Thyroid gland (tissue), 4 donors: Measurements from ENCODE around the gene FBXO30. TPM values are rescaled to one million over a fixed set of nuclear protein-coding genes. Genes with fewer than 3 reads are reported as not detected.

Source experiments
- DNase-seq, 2 donors: peaks; one replicate each; pipeline ENCODE4 v3.0.0-alpha.2; 2019
- H3K27ac ChIP-seq, 3 donors: fragments of 200-600 bp; sonication (generic); 1 replicate in 2 of 3; 2 replicates in 1 of 3; pipeline ENCODE4 v1.5.1; 2016 to 2019; ENCODE audit warnings: mild to moderate bottlenecking in 1 of 3, moderate library complexity in 1 of 3
- H3K27me3 ChIP-seq: fragments of 200-600 bp; sonication (generic); one replicate; pipeline ENCODE4 v1.5.1; 2019
- H3K36me3 ChIP-seq, 2 donors: fragments of 200-600 bp; sonication (generic); one replicate each; pipeline ENCODE4 v1.5.1; 2016 to 2019
- H3K4me1 ChIP-seq, 2 donors: fragments of 200-600 bp; sonication (generic); one replicate each; pipeline ENCODE4 v1.5.1; 2017 to 2019
- H3K4me3 ChIP-seq, 3 donors: fragments of 200-600 bp; sonication (generic); replicated peaks in 1 of 3; 1 replicate in 2 of 3; 2 replicates in 1 of 3; pipeline ENCODE4 v1.5.1; 2016; ENCODE audit warnings: mild to moderate bottlenecking in 1 of 3
- H3K9me3 ChIP-seq: fragments of 200-600 bp; sonication (generic); one replicate; pipeline ENCODE4 v1.5.1; 2017
- CTCF ChIP-seq, 6 experiments: fragments of 200-600 bp in 3 of 6; fragments of 450-650 bp in 3 of 6; sonication (generic) in 3 of 6; IDR thresholded peaks; one replicate each; pipeline ENCODE4 v1.5.1; 2016 to 2019; ENCODE audit warnings: antibody characterized with exemption in 6 of 6, mild to moderate bottlenecking in 2 of 6, inconsistent platforms in 1 of 6, moderate library complexity in 1 of 6
- POLR2A ChIP-seq, 2 donors: fragments of 450-650 bp; IDR thresholded peaks; one replicate each; pipeline ENCODE4 v1.6.1; 2017; ENCODE audit warnings: antibody characterized with exemption in 2 of 2, mild to moderate bottlenecking in 2 of 2, moderate library complexity in 1 of 2
- WGBS, 2 donors: methylation state at CpG; one replicate each; pipeline ENCODE4 v1.1.5; 2017; 5-methylcytosine and 5-hydroxymethylcytosine counted together
- intact Hi-C: fragments of 100-400 bp; cut with DNase I; formaldehyde crosslinking; loops from one replicate; pipeline ENCODE4 v1.15.1; 2023
- total RNA-seq, 4 donors: library from RNA; depleted of rRNA; stranded (reverse); fragments of >200 nt; gene quantifications; one replicate each; pipeline ENCODE4 v1.2.3, GENCODE V29; 2016

The FBXO30 gene
- 10 to 100 TPM; 18.8 to 33.3 (median 20.8) TPM for total RNA-seq

GRCh38 chr6:145814501-145815308 lies at the start of gene FBXO30:
TSS of gene FBXO30 (minus strand) at chr6:145814795. CDS start at chr6:145806405, 8,390 bp downstream.
- H3K27ac ChIP-seq: peak within 1 kb of the TSS; percentile 85 to 91 (median 90)
- no peaks in the 10 kb centered on the region for H3K9me3 ChIP-seq
- intact Hi-C loops: loop anchor here (5.0 kb wide), 1 partner anchor 77 kb away; the partner anchor contains the start of gene EPM2A
- H3K4me3 ChIP-seq: peak within 1 kb of the TSS; percentile 35 to 72 (median 56)
- TF ChIP-seq CTCF (IDR thresholded peaks at IDR 0.05) (peak in 4 of 6 experiments; percentile 3 to 48 (median 28)), POLR2A (IDR thresholded peaks at IDR 0.05) (peak; percentile 81 to 97)
- peaks cover 21 to 34% of the 10 kb centered on the region in 2 donors for H3K4me1 ChIP-seq
- 0% methylated on average over 7 to 18 of the region's 88 CpGs for WGBS, 2 donors
- H3K36me3 ChIP-seq: no peaks in the 10 kb centered on the region
- no peaks in the 10 kb centered on the region for H3K27me3 ChIP-seq
- DNase-seq: peak; percentile 86 to 88

- 92 to 97% methylated on average over 2 of the region's 2 CpGs for WGBS, 2 donors
- H3K27ac ChIP-seq: no peak overlapping the region
Measured at GRCh38 chr6:145863988-145864616, 49.5 kb upstream of the FBXO30 start.

GRCh38 chr6:145863366-145863765 lies 48.8 kb upstream of the FBXO30 start:
- TF ChIP-seq CTCF (IDR thresholded peaks at IDR 0.05) (no peak), POLR2A (IDR thresholded peaks at IDR 0.05) (no peak)
- no peaks in the 10 kb centered on the region for H3K36me3 ChIP-seq
- H3K4me3 ChIP-seq: no peak overlapping the region
- H3K27ac ChIP-seq: no peak overlapping the region
- no peaks in the 10 kb centered on the region for H3K4me1 ChIP-seq
- H3K27me3 ChIP-seq: no peaks in the 10 kb centered on the region
- intact Hi-C loops: no loop called here
- no peaks in the 10 kb centered on the region for H3K9me3 ChIP-seq
- no peak for DNase-seq
- 82 to 83% methylated on average over 1 of the region's 1 CpG for WGBS, 2 donors

More at GRCh38 chr6:145863988-145864616, 49.5 kb upstream of the FBXO30 start:
- no peaks in the 10 kb centered on the region for H3K9me3 ChIP-seq
- H3K4me3 ChIP-seq: no peak overlapping the region
- no peaks in the 10 kb centered on the region for H3K36me3 ChIP-seq
- intact Hi-C loops: no loop called here
- no peaks in the 10 kb centered on the region for H3K27me3 ChIP-seq
- no peak for DNase-seq
- no peaks in the 10 kb centered on the region for H3K4me1 ChIP-seq
- TF ChIP-seq CTCF (IDR thresholded peaks at IDR 0.05): no peak

- no peak for DNase-seq
- no peak overlapping the region for H3K4me3 ChIP-seq
- no peaks in the 10 kb centered on the region for H3K9me3 ChIP-seq
- no peaks in the 10 kb centered on the region for H3K27me3 ChIP-seq
- H3K27ac ChIP-seq: no peak overlapping the region
- no peaks in the 10 kb centered on the region for H3K36me3 ChIP-seq
- no peaks in the 10 kb centered on the region for H3K4me1 ChIP-seq
- 94 to 98% methylated on average over 1 of the region's 1 CpG for WGBS, 2 donors
- TF ChIP-seq CTCF (IDR thresholded peaks at IDR 0.05) (no peak), POLR2A (IDR thresholded peaks at IDR 0.05) (no peak)
- intact Hi-C loops: no loop called here
Measured at GRCh38 chr6:145860562-145860961, 46.0 kb upstream of the FBXO30 start.

GRCh38 chr6:145850671-145851070 lies 36.1 kb upstream of the FBXO30 start:
- Histone ChIP-seq H3K4me1 (no peaks in the 10 kb centered on the region), H3K36me3 (no peaks in the 10 kb centered on the region), H3K4me3 (no peak overlapping the region), H3K27ac (no peak overlapping the region), H3K27me3 (no peaks in the 10 kb centered on the region), H3K9me3 (no peaks in the 10 kb centered on the region)
- intact Hi-C loops: no loop called here
- TF ChIP-seq CTCF (IDR thresholded peaks at IDR 0.05) (no peak), POLR2A (IDR thresholded peaks at IDR 0.05) (no peak)
- DNase-seq: no peak
- 78 to 87% methylated on average over 2 of the region's 2 CpGs for WGBS, 2 donors
